Uterus (tissue), 2 donors: ENCODE results near the gene FDXR.

Source experiments
- CTCF ChIP-seq, 4 experiments: fragments of 200-600 bp in 2 of 4; fragments of 450-650 bp in 2 of 4; sonication (generic) in 2 of 4; IDR thresholded peaks; one replicate each; pipeline ENCODE4 v1.5.1; 2016 to 2019; ENCODE audit warnings: antibody characterized with exemption in 4 of 4, mild to moderate bottlenecking in 2 of 4, moderate library complexity in 1 of 4
- POLR2A ChIP-seq, 2 donors: fragments of 450-650 bp; IDR thresholded peaks; one replicate each; pipeline ENCODE4 v1.6.1; 2016; ENCODE audit warnings: antibody characterized with exemption in 2 of 2, mild to moderate bottlenecking in 1 of 2, moderate library complexity in 1 of 2

- TF ChIP-seq POLR2A (IDR thresholded peaks at IDR 0.05) (no peak), CTCF (IDR thresholded peaks at IDR 0.05) (no peak)
Observed at GRCh38 chr17:74892013-74892841, 19.4 kb upstream of the FDXR start.
